ENCODE results near the gene C1orf35. TPM values are rescaled to one million over a fixed set of nuclear protein-coding genes. Genes with fewer than 3 reads are reported as not detected.

The C1orf35 gene
- total and polyA plus RNA-seq, 9 donors, result 2.8 to 29.3 (median 21.0) TPM

DNA sequence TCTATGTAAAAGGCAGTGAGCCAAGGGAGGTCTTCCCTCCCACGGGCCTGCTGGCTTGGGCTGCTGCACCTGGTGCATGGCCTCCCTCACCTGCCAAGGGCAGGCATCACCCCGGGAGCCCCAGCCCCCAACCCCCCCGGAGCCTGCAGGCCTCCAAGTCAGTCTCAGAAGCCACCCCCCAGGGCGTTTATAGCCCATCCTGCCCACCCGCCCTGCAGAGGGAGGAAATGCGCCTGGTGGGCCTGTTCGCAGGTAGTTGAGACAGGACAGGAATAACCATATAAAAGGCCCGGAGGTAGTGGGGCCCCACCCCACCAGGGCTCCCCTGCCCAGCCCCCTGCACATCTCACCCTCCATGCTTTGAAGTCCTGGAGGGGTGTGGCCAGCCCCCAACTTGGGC is 38.8 kb downstream of the C1orf35 start:
- no peak overlapping the region for H3K27ac ChIP-seq
- DNase-seq, result peak in 1 of 5 donors; percentile 23
- intact Hi-C loops (cut with DNase I), result no loop called here
- H3K4me3 ChIP-seq, result no peak overlapping the region
- no peaks in the 10 kb centered on the region for H3K9me3 ChIP-seq
- WGBS, 3 donors, result 34 to 39% (median 35%) methylated on average over 8 of the region's 8 CpGs
- peaks cover 3% of the 10 kb centered on the region for H3K27me3 ChIP-seq
- TF ChIP-seq, protein P1, sequence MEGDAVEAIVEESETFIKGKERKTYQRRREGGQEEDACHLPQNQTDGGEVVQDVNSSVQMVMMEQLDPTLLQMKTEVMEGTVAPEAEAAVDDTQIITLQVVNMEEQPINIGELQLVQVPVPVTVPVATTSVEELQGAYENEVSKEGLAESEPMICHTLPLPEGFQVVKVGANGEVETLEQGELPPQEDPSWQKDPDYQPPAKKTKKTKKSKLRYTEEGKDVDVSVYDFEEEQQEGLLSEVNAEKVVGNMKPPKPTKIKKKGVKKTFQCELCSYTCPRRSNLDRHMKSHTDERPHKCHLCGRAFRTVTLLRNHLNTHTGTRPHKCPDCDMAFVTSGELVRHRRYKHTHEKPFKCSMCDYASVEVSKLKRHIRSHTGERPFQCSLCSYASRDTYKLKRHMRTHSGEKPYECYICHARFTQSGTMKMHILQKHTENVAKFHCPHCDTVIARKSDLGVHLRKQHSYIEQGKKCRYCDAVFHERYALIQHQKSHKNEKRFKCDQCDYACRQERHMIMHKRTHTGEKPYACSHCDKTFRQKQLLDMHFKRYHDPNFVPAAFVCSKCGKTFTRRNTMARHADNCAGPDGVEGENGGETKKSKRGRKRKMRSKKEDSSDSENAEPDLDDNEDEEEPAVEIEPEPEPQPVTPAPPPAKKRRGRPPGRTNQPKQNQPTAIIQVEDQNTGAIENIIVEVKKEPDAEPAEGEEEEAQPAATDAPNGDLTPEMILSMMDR (IDR thresholded peaks at IDR 0.05), result no peak
- TF ChIP-seq EP300 (IDR thresholded peaks at IDR 0.05) (no peak), POLR2A (IDR thresholded peaks at IDR 0.05) (no peak)
- no peaks in the 10 kb centered on the region for H3K4me1 ChIP-seq (ENCODE audit: insufficient read depth)
- H3K36me3 ChIP-seq, result no peaks in the 10 kb centered on the region

- no peaks in the 10 kb centered on the region for H3K36me3 ChIP-seq
- intact Hi-C loops (cut with DNase I), result no loop called here
- H3K4me1 ChIP-seq (ENCODE audit: insufficient read depth), result no peaks in the 10 kb centered on the region
- peaks cover 3% of the 10 kb centered on the region for H3K27me3 ChIP-seq
- WGBS, 3 donors, result 72 to 79% (median 75%) methylated on average over 8 to 15 of the region's 15 CpGs
- H3K4me3 ChIP-seq, result no peak overlapping the region
- no peak overlapping the region for H3K27ac ChIP-seq
- TF ChIP-seq, protein P1 (IDR thresholded peaks at IDR 0.05), result no peak
- no peak for TF ChIP-seq POLR2A (IDR thresholded peaks at IDR 0.05)
- no peak for TF ChIP-seq EP300 (IDR thresholded peaks at IDR 0.05)
- peak in 1 of 5 donors; percentile 25 for DNase-seq
- no peaks in the 10 kb centered on the region for H3K9me3 ChIP-seq
Observed at GRCh38 chr1:228063251-228064191, 39.6 kb downstream of the C1orf35 start.

DNA sequence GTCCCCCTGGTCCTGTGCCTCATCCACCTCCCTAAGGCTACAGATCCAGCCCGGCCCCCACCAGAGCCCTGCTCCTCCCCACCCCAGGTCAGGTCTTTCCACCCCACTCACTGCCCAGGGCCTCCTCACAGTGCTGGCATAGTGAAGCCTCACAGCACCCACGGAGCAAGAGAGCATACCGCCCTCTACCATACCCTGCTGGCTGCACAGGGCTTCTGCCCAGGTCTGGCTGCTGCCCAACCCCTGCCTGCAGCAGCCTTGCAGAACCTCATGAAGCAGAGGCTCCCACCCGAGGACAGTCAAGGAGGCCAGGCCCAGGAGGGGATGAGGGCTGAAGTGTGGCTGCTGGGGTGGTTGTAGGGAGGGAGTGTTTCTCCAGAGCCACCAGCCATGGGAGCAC is 40.3 kb downstream of the C1orf35 start:
- Histone ChIP-seq H3K36me3 (no peaks in the 10 kb centered on the region), H3K4me3 (no peak overlapping the region), H3K9me3 (no peaks in the 10 kb centered on the region), H3K27ac (no peak overlapping the region), H3K4me1 (ENCODE audit: insufficient read depth) (no peaks in the 10 kb centered on the region), H3K27me3 (peaks cover 3% of the 10 kb centered on the region)
- no peak for DNase-seq
- intact Hi-C loops (cut with DNase I), result loop anchor here in 1 of 4 donors (1.0 kb wide), 1 partner anchor 37 kb away; no protein-coding TSS in a partner anchor
- TF ChIP-seq EP300 (IDR thresholded peaks at IDR 0.05) (no peak), POLR2A (IDR thresholded peaks at IDR 0.05) (no peak)
- TF ChIP-seq, protein P1 (IDR thresholded peaks at IDR 0.05), result no peak
- 55 to 77% (median 58%) methylated on average over 4 of the region's 4 CpGs for WGBS, 3 donors

- Histone ChIP-seq H3K27me3 (peaks cover 3% of the 10 kb centered on the region), H3K4me3 (no peak overlapping the region), H3K27ac (no peak overlapping the region), H3K9me3 (no peaks in the 10 kb centered on the region), H3K4me1 (ENCODE audit: insufficient read depth) (no peaks in the 10 kb centered on the region), H3K36me3 (no peaks in the 10 kb centered on the region)
- DNase-seq, result peak in 1 of 5 donors; percentile 15
- TF ChIP-seq, protein P1 (IDR thresholded peaks at IDR 0.05), result no peak
- TF ChIP-seq EP300 (IDR thresholded peaks at IDR 0.05) (no peak), POLR2A (IDR thresholded peaks at IDR 0.05) (no peak)
- intact Hi-C loops (cut with DNase I), result loop anchor here in 1 of 4 donors (1.0 kb wide), 1 partner anchor 36 kb away; no protein-coding TSS in a partner anchor
- WGBS, 3 donors, result 90 to 93% (median 91%) methylated on average over 7 to 9 of the region's 9 CpGs
Observed at GRCh38 chr1:228062085-228062791, 40.9 kb downstream of the C1orf35 start.
